CD4-positive, alpha-beta T cell treated with Interleukin-12 subunit alpha and Interleukin-12 subunit beta, for 1 hour (primary cell): ENCODE results near the gene EOGT.

ENCODE experiments used
- DNase-seq: peaks from one replicate; pipeline ENCODE4 v3.0.0-alpha.2; 2020

EOGT gene

GRCh38 chr3:68953816-68954444 lies 59.6 kb downstream of the EOGT start:
- no peak for DNase-seq

- DNase-seq, result no peak
Measured at GRCh38 chr3:68945225-68945624, 68.3 kb downstream of the EOGT start.

GRCh38 chr3:68943753-68944500 lies 69.6 kb downstream of the EOGT start:
- no peak for DNase-seq

- no peak for DNase-seq
Measured at GRCh38 chr3:68941055-68941454, 72.4 kb downstream of the EOGT start.

GRCh38 chr3:68936856-68937255 lies 76.6 kb downstream of the EOGT start:
- DNase-seq, result no peak

- DNase-seq, result no peak
Measured at GRCh38 chr3:68935778-68936177, 77.7 kb downstream of the EOGT start.

DNA sequence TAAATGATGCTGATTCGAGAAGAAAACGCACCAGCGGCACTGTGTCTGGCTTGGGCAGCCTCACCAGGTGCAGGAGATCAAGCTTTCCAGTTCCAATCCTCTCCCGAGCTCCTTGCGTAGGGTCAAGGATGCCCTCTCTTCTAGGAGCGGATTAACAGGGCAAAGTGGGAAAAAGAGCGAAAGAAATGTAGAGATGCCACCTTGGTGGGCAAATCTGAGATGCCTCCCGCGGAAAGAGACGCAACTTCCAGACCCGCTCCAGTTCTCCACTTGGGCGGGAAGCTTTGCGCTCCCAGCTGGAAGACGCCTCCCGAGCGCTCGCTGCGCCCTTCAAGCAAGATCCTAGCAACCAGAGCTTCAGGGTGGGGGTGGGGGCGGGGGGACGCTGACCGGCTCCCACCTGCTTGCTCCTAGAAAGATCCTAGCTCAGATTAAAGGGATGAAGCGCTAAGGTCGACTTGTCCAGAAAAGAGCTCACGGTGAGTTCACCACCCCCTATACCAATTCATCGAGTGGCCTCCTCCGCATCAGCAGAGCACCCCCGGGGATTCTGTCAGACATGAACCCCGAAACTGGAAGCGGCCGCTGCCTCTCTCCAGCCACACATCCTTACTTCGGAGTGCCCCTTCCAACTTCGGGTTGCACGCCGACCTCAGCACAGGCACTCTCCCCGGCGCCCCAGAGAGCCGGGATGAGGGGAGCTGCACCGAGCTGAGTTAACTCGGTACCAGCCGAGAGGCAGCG lies 81.9 kb downstream of the EOGT start:
- DNase-seq, result no peak
